Measurements from ENCODE around the gene GRN. TPM values are rescaled to one million over a fixed set of nuclear protein-coding genes. Genes with fewer than 3 reads are reported as not detected.

Gene GRN
- total and polyA plus RNA-seq, 2 of the 13 experiments (the other 11 are each of a cell fraction or from before 2014, with no cell fraction given), result 86.6 to 143 TPM

DNA sequence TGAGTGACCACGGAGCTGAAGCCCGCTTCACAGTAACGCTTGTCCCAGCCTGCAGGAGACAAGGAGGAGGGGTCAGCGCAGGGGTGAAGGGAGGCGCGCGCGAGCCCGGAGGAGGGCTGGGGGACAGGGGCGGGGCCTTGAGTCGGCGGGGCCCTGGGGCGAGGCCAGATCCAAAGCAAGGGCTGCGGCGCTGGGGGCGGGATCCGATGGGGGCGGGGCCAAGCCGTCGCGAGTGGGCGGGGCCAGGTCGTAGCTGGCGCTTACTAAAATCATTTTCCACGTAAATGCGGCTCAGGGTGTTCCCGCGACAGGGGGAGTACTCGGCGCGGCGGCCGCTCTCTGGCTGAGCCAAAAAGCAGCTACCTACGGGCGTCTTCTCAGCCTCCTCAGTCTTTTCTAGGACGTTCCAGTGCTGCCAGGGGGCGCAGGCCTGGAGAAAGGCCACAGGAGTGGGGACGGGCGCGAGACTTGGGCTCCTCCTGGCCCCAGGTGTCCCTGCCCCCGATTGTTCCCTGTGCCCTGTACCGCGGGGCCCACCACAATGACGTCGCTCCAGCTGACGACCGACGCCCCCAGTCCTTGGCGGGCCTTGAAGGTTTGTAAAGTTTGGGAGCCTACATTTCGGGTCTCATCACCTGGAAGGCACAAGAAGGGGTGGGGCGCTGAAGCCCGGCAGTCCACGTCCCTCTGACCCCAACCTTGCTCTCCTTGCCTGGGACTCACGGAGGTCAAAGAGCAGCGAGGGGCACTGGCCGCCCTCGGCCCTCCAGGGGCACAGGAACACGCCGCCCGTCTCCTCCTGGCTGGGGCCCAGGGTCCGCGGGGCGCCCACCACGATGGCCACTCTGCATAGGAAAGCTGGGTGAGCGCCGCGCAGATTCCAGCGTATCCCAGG is 40.4 kb downstream of the GRN start (continued):
- TF ChIP-seq PLRG1 (conservative IDR thresholded peaks at IDR 0.05), result no peak
- TF ChIP-seq ZMYM2 (CRISPR knock-in tag; IDR thresholded peaks at IDR 0.05), result 0 out of 2 replicates have a peak, but pooled peaks have one; percentile 30
- no peak for TF ChIP-seq NR2F1 (CRISPR knock-in tag; IDR thresholded peaks at IDR 0.05)
- no peak for TF ChIP-seq ZNF883 (CRISPR knock-in tag; IDR thresholded peaks at IDR 0.05; ENCODE audit: not compliant biosample characterization)
- 0 out of 2 replicates have a peak, but pooled peaks have one; percentile 20 for TF ChIP-seq ZFYVE20 (CRISPR knock-in tag; IDR thresholded peaks at IDR 0.05; ENCODE audit: borderline replicate concordance, low read depth)
- peak; percentile 31; the same call in 1 of the 2 replicates for TF ChIP-seq KDM5B (CRISPR knock-in tag; IDR thresholded peaks at IDR 0.05; ENCODE audit: borderline replicate concordance)
- TF ChIP-seq MTERF4 (CRISPR knock-in tag; IDR thresholded peaks at IDR 0.05), result peak; percentile 81; the same call in 1 of the 2 replicates
- TF ChIP-seq ZNF205 (CRISPR knock-in tag; IDR thresholded peaks at IDR 0.05), result 0 out of 2 replicates have a peak, but pooled peaks have one; percentile 11
- TF ChIP-seq ZNF556 (CRISPR knock-in tag; IDR thresholded peaks at IDR 0.05; ENCODE audit: borderline replicate concordance), result no peak; the same call in 1 of the 2 replicates
- no peak for TF ChIP-seq BHLHE40 (IDR thresholded peaks at IDR 0.05; ENCODE audit: low read length)
- TF ChIP-seq ZMYM4 (CRISPR knock-in tag; IDR thresholded peaks at IDR 0.05), result no peak
- TF ChIP-seq TFDP1 (CRISPR knock-in tag; IDR thresholded peaks at IDR 0.05; ENCODE audit: borderline replicate concordance), result no peak
- no peak for TF ChIP-seq ZMAT3 (CRISPR knock-in tag; conservative IDR thresholded peaks at IDR 0.05)
- no peak for TF ChIP-seq ZZZ3 (CRISPR knock-in tag; IDR thresholded peaks at IDR 0.05; ENCODE audit: borderline replicate concordance)
- TF ChIP-seq IRF1 (CRISPR knock-in tag; IDR thresholded peaks at IDR 0.05; ENCODE audit: low read depth), result no peak
- TF ChIP-seq, protein P1, sequence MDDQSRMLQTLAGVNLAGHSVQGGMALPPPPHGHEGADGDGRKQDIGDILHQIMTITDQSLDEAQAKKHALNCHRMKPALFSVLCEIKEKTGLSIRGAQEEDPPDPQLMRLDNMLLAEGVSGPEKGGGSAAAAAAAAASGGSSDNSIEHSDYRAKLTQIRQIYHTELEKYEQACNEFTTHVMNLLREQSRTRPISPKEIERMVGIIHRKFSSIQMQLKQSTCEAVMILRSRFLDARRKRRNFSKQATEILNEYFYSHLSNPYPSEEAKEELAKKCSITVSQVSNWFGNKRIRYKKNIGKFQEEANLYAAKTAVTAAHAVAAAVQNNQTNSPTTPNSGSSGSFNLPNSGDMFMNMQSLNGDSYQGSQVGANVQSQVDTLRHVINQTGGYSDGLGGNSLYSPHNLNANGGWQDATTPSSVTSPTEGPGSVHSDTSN (CRISPR knock-in tag; IDR thresholded peaks at IDR 0.05; ENCODE audit: borderline replicate concordance), result no peak
- TF ChIP-seq TEAD3 (CRISPR knock-in tag; optimal IDR thresholded peaks at IDR 0.05; ENCODE audit: borderline replicate concordance), result peak; percentile 19
- TF ChIP-seq, protein P2, sequence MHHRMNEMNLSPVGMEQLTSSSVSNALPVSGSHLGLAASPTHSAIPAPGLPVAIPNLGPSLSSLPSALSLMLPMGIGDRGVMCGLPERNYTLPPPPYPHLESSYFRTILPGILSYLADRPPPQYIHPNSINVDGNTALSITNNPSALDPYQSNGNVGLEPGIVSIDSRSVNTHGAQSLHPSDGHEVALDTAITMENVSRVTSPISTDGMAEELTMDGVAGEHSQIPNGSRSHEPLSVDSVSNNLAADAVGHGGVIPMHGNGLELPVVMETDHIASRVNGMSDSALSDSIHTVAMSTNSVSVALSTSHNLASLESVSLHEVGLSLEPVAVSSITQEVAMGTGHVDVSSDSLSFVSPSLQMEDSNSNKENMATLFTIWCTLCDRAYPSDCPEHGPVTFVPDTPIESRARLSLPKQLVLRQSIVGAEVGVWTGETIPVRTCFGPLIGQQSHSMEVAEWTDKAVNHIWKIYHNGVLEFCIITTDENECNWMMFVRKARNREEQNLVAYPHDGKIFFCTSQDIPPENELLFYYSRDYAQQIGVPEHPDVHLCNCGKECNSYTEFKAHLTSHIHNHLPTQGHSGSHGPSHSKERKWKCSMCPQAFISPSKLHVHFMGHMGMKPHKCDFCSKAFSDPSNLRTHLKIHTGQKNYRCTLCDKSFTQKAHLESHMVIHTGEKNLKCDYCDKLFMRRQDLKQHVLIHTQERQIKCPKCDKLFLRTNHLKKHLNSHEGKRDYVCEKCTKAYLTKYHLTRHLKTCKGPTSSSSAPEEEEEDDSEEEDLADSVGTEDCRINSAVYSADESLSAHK (CRISPR knock-in tag; IDR thresholded peaks at IDR 0.05; ENCODE audit: borderline replicate concordance), result no peak
- TF ChIP-seq, protein P3, sequence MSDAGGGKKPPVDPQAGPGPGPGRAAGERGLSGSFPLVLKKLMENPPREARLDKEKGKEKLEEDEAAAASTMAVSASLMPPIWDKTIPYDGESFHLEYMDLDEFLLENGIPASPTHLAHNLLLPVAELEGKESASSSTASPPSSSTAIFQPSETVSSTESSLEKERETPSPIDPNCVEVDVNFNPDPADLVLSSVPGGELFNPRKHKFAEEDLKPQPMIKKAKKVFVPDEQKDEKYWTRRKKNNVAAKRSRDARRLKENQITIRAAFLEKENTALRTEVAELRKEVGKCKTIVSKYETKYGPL (CRISPR knock-in tag; IDR thresholded peaks at IDR 0.05), result no peak
- TF ChIP-seq TBX2 (CRISPR knock-in tag; IDR thresholded peaks at IDR 0.05; ENCODE audit: borderline replicate concordance), result 0 out of 2 replicates have a peak, but pooled peaks have one; percentile 22
- TF ChIP-seq BORCS8-MEF2B (CRISPR knock-in tag; IDR thresholded peaks at IDR 0.05), result 0 out of 2 replicates have a peak, but pooled peaks have one; percentile 58
